BE2C (cell line): ENCODE results near the gene SEC11A.

ENCODE experiments used
- DNase-seq: peaks from one replicate; pipeline ENCODE4 v3.0.0-alpha.2; 2020
- H3K27me3 ChIP-seq: fragments of 250-450 bp; sonication (Bioruptor Pico); 2 replicates; pipeline ENCODE4 v1.5.1; 2020; ENCODE audit warnings: mild to moderate bottlenecking
- H3K36me3 ChIP-seq: fragments of 250-450 bp; sonication (Bioruptor Pico); 2 replicates; pipeline ENCODE4 v1.5.1; 2020; ENCODE audit warnings: mild to moderate bottlenecking
- H3K4me1 ChIP-seq: fragments of 250-450 bp; sonication (Bioruptor Pico); 2 replicates; pipeline ENCODE4 v1.5.1; 2020
- H3K4me3 ChIP-seq: 2 replicates; pipeline ENCODE4 v1.5.1; 2011; ENCODE audit warnings: low read depth, low read length
- H3K9me3 ChIP-seq: fragments of 250-450 bp; sonication (Bioruptor Pico); 2 replicates; pipeline ENCODE4 v1.5.1; 2020
- TF ChIP-seq, protein P1 (sequence below): IDR thresholded peaks from 2 replicates; pipeline ENCODE4 v1.5.1; 2012; ENCODE audit warnings: mild to moderate bottlenecking, low read depth, low read length

SEC11A gene

DNA sequence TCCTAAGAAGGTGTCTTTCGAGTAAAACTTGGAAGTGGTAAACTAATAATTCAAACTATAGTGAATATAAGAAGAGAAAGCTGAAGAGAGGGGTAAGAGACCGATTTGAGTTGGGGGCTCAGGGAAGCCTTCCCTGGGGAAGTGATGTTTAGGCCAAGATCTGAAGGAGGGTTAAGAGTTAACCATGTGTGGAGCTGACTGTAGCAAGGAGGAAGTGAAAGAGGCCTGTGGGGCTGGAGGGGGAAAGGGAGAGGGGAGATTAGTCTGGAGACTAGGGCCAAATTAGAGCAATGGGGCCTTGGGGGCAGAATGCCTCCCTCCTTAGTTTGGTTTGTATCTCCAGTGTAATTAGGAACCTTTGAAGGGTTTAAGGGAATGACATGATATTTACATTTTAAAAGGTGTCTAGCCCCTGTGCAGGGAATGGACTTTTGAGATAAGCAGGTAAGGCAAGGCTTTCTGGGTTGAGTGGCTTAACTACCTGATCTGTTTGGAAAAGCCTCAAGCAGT, 34.7 kb upstream of the SEC11A start:
- H3K4me1 ChIP-seq, result no peaks in the 10 kb centered on the region
- H3K4me3 ChIP-seq, result no peak overlapping the region
- no peaks in the 10 kb centered on the region for H3K27me3 ChIP-seq
- H3K36me3 ChIP-seq, result 0 out of 2 replicates have a peak, but pooled peaks cover 7% of the 10 kb centered on the region
- TF ChIP-seq, protein P1, sequence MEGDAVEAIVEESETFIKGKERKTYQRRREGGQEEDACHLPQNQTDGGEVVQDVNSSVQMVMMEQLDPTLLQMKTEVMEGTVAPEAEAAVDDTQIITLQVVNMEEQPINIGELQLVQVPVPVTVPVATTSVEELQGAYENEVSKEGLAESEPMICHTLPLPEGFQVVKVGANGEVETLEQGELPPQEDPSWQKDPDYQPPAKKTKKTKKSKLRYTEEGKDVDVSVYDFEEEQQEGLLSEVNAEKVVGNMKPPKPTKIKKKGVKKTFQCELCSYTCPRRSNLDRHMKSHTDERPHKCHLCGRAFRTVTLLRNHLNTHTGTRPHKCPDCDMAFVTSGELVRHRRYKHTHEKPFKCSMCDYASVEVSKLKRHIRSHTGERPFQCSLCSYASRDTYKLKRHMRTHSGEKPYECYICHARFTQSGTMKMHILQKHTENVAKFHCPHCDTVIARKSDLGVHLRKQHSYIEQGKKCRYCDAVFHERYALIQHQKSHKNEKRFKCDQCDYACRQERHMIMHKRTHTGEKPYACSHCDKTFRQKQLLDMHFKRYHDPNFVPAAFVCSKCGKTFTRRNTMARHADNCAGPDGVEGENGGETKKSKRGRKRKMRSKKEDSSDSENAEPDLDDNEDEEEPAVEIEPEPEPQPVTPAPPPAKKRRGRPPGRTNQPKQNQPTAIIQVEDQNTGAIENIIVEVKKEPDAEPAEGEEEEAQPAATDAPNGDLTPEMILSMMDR, result no peak
- H3K9me3 ChIP-seq, result no peaks in the 10 kb centered on the region; the same call in 1 of the 2 replicates
- no peak for DNase-seq

DNA sequence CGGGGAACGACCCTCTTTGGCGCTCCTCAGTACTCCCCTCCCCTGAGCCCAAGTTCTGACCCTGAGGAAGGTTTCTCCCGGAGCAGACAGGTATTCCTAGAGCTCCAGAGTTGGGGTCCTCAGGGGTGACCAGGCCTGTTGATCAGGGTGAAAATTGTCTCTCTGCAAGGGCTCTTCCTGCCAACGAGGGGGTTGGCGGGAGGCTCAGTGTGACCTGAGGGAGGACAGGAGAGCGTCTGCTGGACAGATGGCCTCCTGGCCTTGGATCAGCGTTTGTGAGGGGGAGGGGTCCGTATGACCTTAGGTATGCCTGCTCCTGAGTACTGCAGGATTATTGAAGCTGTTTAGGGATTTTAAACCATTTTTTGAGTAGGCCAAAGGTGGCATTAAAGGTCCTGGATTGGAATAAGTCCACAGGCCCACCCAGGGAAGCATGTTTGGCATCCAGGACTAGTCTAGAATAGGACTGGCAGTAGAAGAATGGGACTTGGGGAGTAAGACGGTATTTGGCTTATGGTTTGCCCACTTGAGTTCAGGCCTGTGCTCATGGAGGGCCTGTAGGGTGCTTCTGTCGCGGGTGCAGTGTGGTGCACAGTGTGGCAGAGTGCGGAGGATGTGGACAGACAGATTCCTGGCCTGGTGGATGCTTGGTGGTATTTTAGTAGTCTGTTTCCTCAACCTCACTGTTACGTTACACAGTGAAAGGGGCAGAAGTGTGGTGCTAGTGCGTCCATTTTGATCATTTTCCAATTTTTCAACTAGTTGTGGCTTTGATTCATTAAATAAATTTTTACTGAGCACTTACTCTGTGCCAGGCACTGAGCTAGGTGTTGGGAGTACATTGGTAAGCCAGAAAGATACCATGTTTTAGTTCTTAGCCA, 33.4 kb upstream of the SEC11A start:
- H3K4me1 ChIP-seq, result no peaks in the 10 kb centered on the region
- DNase-seq, result peak; percentile 22
- H3K27me3 ChIP-seq, result no peaks in the 10 kb centered on the region
- TF ChIP-seq, protein P1, result no peak
- H3K9me3 ChIP-seq, result no peaks in the 10 kb centered on the region; the same call in 1 of the 2 replicates
- H3K4me3 ChIP-seq, result peak overlapping the region; percentile 85
- H3K36me3 ChIP-seq, result 0 out of 2 replicates have a peak, but pooled peaks cover 7% of the 10 kb centered on the region

DNA sequence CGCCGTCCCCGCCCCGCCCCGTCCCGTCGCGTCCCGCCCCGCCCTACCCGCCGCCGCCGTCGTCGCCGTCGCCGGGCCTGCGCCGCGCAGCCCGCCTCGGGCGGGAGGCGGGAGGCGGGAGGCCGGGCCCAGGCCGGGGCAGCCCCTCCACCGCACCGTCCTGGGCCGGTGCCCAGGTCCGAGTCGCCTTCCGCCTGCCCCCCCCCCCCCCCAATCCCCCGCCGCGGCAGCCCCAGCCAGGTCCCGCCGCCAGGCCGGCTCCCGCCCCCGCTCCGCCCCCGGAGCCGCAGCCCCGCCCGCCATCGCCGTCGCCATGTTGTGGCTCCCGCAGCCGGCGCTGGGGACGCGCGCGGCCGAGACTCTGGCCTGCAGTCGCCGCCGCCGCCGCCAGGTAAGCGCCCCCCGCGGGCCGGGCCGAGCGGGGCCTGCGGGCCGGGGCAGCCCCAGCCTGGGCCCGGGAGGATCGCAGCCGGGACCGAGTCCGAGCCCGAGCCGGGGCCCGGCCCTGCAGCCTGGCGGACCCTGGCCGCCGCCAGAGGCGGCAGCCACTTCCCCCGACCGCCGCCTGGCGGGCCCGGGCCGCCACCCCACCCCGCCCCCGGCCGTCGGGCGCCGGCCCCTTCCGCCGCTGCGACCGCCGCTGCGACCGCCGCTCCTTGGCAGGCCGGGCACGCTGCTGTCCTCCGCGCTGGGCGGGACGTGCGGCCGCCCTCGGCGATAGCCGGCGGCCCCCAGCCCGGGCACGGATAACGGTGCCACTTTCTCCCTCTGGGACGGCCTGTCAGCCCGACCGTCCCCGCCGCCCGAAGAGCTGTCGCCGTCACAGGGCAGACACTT, 32.6 kb upstream of the SEC11A start, which contains the start of gene ZNF592:
Gene ZNF592 (plus strand): TSS at position 319 of the 837 bp plus-strand sequence. CDS start 34,084 bp downstream, outside the sequence.
- H3K36me3 ChIP-seq, result 0 out of 2 replicates have a peak, but pooled peaks cover 3% of the 10 kb centered on the region
- H3K9me3 ChIP-seq, result no peaks in the 10 kb centered on the region; the same call in 1 of the 2 replicates
- H3K27me3 ChIP-seq, result no peaks in the 10 kb centered on the region
- H3K4me1 ChIP-seq, result no peaks in the 10 kb centered on the region
- TF ChIP-seq, protein P1, result no peak
- H3K4me3 ChIP-seq, result peak within 1 kb of the TSS; percentile 85
- DNase-seq, result peak; percentile 84

DNA sequence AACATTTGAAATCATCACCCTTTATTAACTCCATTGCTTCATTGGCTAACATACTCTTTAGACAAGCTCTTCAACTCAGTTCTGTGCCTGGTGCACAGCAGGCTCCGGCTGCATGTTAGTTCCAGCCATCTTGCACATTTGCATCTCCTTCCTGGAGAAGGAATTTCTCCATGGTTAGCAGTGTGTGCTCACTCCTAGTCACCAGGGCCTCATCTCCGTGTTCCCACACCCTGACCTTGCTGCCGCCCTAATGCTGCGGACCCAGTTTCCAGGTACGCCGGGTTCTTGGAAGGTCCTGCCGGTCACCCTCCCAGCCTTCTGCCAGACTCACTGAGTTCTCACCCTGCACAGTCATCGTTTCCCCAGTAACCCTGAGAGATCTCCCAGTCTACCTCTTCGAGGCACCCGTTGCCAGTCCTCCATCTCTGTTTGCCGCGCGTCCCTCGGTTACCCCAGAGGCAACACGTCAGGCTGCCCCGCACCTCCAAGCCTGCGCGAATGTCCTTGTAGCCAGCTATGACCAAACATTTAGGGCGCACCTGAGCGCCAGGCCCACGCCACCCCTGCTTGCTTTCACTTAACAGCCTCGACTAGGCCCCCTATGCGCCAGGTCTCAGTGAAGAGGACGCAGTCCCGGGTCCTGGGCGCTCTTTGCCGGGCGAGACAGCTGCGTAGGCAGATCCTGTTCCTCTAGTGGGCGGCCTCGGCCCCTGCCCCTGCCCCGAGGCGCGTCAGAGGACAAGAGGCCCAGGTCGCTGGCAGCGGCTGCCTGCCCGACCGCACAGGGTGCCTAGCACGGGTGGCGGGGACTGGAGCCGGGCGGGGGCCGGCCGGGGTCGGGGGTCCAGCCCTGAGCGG, 31.7 kb upstream of the SEC11A start:
- H3K4me1 ChIP-seq, result no peaks in the 10 kb centered on the region
- DNase-seq, result peak; percentile 83
- no peaks in the 10 kb centered on the region for H3K27me3 ChIP-seq
- 0 out of 2 replicates have a peak, but pooled peaks cover 2% of the 10 kb centered on the region for H3K36me3 ChIP-seq
- no peaks in the 10 kb centered on the region; the same call in 1 of the 2 replicates for H3K9me3 ChIP-seq
- peak overlapping the region; percentile 62 for H3K4me3 ChIP-seq
- TF ChIP-seq, protein P1, result no peak

DNA sequence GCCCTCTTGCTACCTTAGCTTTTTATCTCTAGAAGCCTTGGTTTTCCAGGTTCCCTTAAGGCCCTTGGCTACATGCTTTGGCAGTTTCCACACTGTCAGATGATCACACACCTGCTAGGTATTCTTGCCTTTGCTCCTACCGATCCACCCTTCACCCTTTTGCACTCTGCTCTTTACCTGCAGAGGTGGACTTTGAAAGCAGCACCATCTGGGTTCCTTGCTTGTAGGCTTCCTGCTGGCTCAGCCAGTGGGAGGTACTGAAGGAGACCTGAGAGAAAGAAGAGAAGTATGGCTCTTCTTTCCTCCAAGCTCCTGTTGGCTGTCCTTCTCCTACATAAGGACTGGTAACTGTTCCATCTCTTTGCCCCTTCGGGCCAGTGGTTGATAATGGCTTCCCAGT, 25.2 kb upstream of the SEC11A start:
- DNase-seq, result no peak
- H3K4me1 ChIP-seq, result no peaks in the 10 kb centered on the region
- H3K36me3 ChIP-seq, result no peaks in the 10 kb centered on the region
- no peaks in the 10 kb centered on the region for H3K9me3 ChIP-seq
- TF ChIP-seq, protein P1, result no peak
- H3K27me3 ChIP-seq, result no peaks in the 10 kb centered on the region
- no peak overlapping the region for H3K4me3 ChIP-seq
